Vagina (tissue), 2 donors: ENCODE results near the gene HES1. TPM values are rescaled to one million over a fixed set of nuclear protein-coding genes. Genes with fewer than 3 reads are reported as not detected.

Experiments
- DNase-seq, 2 donors: peaks; one replicate each; pipeline ENCODE4 v3.0.0-alpha.2; 2017; ENCODE audit errors: extremely low spot score in 2 of 2
- H3K27ac ChIP-seq: fragments of 200-600 bp; sonication (generic); one replicate; pipeline ENCODE4 v1.5.1; 2019
- H3K27me3 ChIP-seq: fragments of 200-600 bp; sonication (generic); one replicate; pipeline ENCODE4 v1.5.1; 2019
- H3K36me3 ChIP-seq, 2 donors: fragments of 200-600 bp; sonication (generic); one replicate each; pipeline ENCODE4 v1.5.1; 2017 to 2019
- H3K4me1 ChIP-seq: fragments of 200-600 bp; sonication (generic); one replicate; pipeline ENCODE4 v1.5.1; 2019
- H3K4me3 ChIP-seq, 2 donors: fragments of 200-600 bp; sonication (generic); 1 replicate in 1 of 2; 2 replicates in 1 of 2; pipeline ENCODE4 v1.5.1; 2016 to 2019
- H3K9me3 ChIP-seq: fragments of 200-600 bp; sonication (generic); one replicate; pipeline ENCODE4 v1.5.1; 2019
- POLR2A ChIP-seq, 2 donors: fragments of 450-650 bp; IDR thresholded peaks; one replicate each; pipeline ENCODE4 v1.6.1; 2017; ENCODE audit warnings: antibody characterized with exemption in 2 of 2, mild to moderate bottlenecking in 2 of 2, moderate library complexity in 2 of 2
- POLR2AphosphoS5 ChIP-seq, 2 donors: sonication (generic); formaldehyde crosslinking; IDR thresholded peaks; one replicate each; pipeline ENCODE4 v1.9.0; 2017; ENCODE audit warnings: antibody characterized with exemption in 2 of 2, mild to moderate bottlenecking in 2 of 2, low read depth in 1 of 2; ENCODE audit not compliant: insufficient read depth in 1 of 2
- intact Hi-C: fragments of 100-400 bp; cut with DNase I; formaldehyde crosslinking; loops from one replicate; pipeline ENCODE4 v1.15.1; 2023
- total RNA-seq: library from RNA; depleted of rRNA; stranded (reverse); fragments of >200 nt; gene quantifications from one replicate; pipeline ENCODE4 v1.2.3, GENCODE V29; 2016
- TF ChIP-seq, protein P1 (sequence below), 3 experiments: fragments of 450-650 bp in 2 of 3; fragments of 200-600 bp in 1 of 3; sonication (generic) in 1 of 3; IDR thresholded peaks; one replicate each; pipeline ENCODE4 v1.5.1; 2017 to 2019; ENCODE audit warnings: antibody characterized with exemption in 3 of 3, mild to moderate bottlenecking in 2 of 3, moderate library complexity in 2 of 3

The HES1 gene
- total RNA-seq, 1 donor from 2014 or later, result 191 TPM

DNA sequence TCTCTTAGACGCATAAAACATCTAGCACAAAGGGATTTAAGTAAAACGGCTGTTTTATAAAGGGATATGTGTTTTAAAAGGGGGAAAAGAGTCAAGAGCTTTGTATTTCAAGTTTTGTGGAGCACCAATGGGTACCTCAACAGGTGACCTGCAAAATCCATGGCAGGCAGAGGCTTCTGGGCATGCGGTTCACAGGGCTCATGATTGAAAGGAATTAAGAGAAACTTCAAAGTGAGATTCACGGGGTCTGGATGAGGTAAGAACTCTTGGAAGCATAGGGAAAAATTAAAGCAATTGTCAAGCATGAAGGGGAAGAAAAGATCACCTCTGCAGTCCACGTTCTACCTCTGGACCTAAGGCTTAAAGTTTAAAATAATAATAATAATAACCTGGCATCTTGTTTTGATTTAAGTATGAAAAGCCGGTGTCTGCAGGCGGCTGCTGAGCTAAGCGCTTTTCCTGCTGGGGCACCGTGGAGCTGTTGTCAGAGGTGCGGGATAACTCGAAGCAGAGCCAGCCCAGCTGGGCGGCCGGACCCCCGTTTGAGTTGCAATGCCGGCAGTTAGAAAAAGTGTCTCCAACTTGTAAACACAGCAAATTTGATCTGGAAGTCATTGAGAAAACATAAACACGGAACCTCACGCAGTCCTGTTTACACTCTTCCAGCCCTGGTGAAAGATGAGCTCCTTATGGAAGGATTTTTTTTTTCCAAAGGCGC lies 40.5 kb downstream of the HES1 start:
- Histone ChIP-seq H3K27ac (no peak overlapping the region), H3K27me3 (no peaks in the 10 kb centered on the region), H3K9me3 (no peaks in the 10 kb centered on the region), H3K4me3 (no peak overlapping the region), H3K36me3 (no peaks in the 10 kb centered on the region), H3K4me1 (peaks cover 11% of the 10 kb centered on the region)
- TF ChIP-seq POLR2A (IDR thresholded peaks at IDR 0.05) (no peak), POLR2AphosphoS5 (IDR thresholded peaks at IDR 0.05; ENCODE audit: insufficient read depth in 1 of 2, low read depth in 1 of 2) (no peak)
- TF ChIP-seq, protein P1, sequence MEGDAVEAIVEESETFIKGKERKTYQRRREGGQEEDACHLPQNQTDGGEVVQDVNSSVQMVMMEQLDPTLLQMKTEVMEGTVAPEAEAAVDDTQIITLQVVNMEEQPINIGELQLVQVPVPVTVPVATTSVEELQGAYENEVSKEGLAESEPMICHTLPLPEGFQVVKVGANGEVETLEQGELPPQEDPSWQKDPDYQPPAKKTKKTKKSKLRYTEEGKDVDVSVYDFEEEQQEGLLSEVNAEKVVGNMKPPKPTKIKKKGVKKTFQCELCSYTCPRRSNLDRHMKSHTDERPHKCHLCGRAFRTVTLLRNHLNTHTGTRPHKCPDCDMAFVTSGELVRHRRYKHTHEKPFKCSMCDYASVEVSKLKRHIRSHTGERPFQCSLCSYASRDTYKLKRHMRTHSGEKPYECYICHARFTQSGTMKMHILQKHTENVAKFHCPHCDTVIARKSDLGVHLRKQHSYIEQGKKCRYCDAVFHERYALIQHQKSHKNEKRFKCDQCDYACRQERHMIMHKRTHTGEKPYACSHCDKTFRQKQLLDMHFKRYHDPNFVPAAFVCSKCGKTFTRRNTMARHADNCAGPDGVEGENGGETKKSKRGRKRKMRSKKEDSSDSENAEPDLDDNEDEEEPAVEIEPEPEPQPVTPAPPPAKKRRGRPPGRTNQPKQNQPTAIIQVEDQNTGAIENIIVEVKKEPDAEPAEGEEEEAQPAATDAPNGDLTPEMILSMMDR (IDR thresholded peaks at IDR 0.05), result no peak
- intact Hi-C loops, result no loop called here
- no peak for DNase-seq

- TF ChIP-seq, protein P1 (IDR thresholded peaks at IDR 0.05), result no peak
- TF ChIP-seq POLR2A (IDR thresholded peaks at IDR 0.05) (no peak), POLR2AphosphoS5 (IDR thresholded peaks at IDR 0.05; ENCODE audit: insufficient read depth in 1 of 2, low read depth in 1 of 2) (no peak)
- no peaks in the 10 kb centered on the region for H3K9me3 ChIP-seq
- H3K4me3 ChIP-seq, result no peak overlapping the region
- DNase-seq, result no peak
- intact Hi-C loops, result no loop called here
- H3K36me3 ChIP-seq, result no peaks in the 10 kb centered on the region
- no peaks in the 10 kb centered on the region for H3K27me3 ChIP-seq
- H3K4me1 ChIP-seq, result peaks cover 11% of the 10 kb centered on the region
- no peak overlapping the region for H3K27ac ChIP-seq
Observed at GRCh38 chr3:194177141-194177540, 41.2 kb downstream of the HES1 start.

GRCh38 chr3:194178128-194178527 lies 42.2 kb downstream of the HES1 start:
- H3K4me3 ChIP-seq, result no peak overlapping the region
- no peaks in the 10 kb centered on the region for H3K36me3 ChIP-seq
- no peak overlapping the region for H3K27ac ChIP-seq
- intact Hi-C loops, result no loop called here
- H3K4me1 ChIP-seq, result peaks cover 11% of the 10 kb centered on the region
- DNase-seq, result no peak
- no peaks in the 10 kb centered on the region for H3K9me3 ChIP-seq
- no peaks in the 10 kb centered on the region for H3K27me3 ChIP-seq
- TF ChIP-seq, protein P1 (IDR thresholded peaks at IDR 0.05), result no peak
- TF ChIP-seq POLR2AphosphoS5 (IDR thresholded peaks at IDR 0.05; ENCODE audit: insufficient read depth in 1 of 2, low read depth in 1 of 2) (no peak), POLR2A (IDR thresholded peaks at IDR 0.05) (no peak)

- Histone ChIP-seq H3K27me3 (no peaks in the 10 kb centered on the region), H3K27ac (no peak overlapping the region), H3K4me3 (no peak overlapping the region), H3K9me3 (no peaks in the 10 kb centered on the region), H3K4me1 (peaks cover 11% of the 10 kb centered on the region), H3K36me3 (no peaks in the 10 kb centered on the region)
- intact Hi-C loops, result no loop called here
- DNase-seq, result no peak
- no peak for TF ChIP-seq POLR2A (IDR thresholded peaks at IDR 0.05)
- TF ChIP-seq, protein P1 (IDR thresholded peaks at IDR 0.05), result no peak
- TF ChIP-seq POLR2AphosphoS5 (IDR thresholded peaks at IDR 0.05; ENCODE audit: insufficient read depth in 1 of 2, low read depth in 1 of 2), result no peak
Observed at GRCh38 chr3:194178669-194179068, 42.7 kb downstream of the HES1 start.

- Histone ChIP-seq H3K27me3 (no peaks in the 10 kb centered on the region), H3K27ac (no peak overlapping the region), H3K4me3 (no peak overlapping the region), H3K4me1 (peaks cover 11% of the 10 kb centered on the region), H3K9me3 (no peaks in the 10 kb centered on the region), H3K36me3 (no peaks in the 10 kb centered on the region)
- intact Hi-C loops, result no loop called here
- no peak for DNase-seq
- no peak for TF ChIP-seq POLR2A (IDR thresholded peaks at IDR 0.05)
- no peak for TF ChIP-seq POLR2AphosphoS5 (IDR thresholded peaks at IDR 0.05; ENCODE audit: insufficient read depth in 1 of 2, low read depth in 1 of 2)
- TF ChIP-seq, protein P1 (IDR thresholded peaks at IDR 0.05), result no peak
Observed at GRCh38 chr3:194180570-194180969, 44.6 kb downstream of the HES1 start.
